Hematopoietic multipotent progenitor cell treated with erythropoietin and hydrocortisone succinate and interleukin-3 and kit ligand, for 17 days (in vitro differentiated cells): ENCODE results near the gene WDR86.

Experiments used
- DNase-seq: peaks from one replicate; pipeline ENCODE4 v3.0.0-alpha.2; 2015; ENCODE audit warnings: low spot score

Gene WDR86

GRCh38 chr7:151409667-151410404 lies at the start of gene WDR86:
Gene WDR86, minus strand, starts transcription at chr7:151410038. Its CDS starts 449 bp downstream, at chr7:151409589.
- DNase-seq, result no peak

GRCh38 chr7:151457534-151457933 lies 47.7 kb upstream of the WDR86 start:
- no peak for DNase-seq

- no peak for DNase-seq
Observed at GRCh38 chr7:151456782-151457181, 46.9 kb upstream of the WDR86 start.

- no peak for DNase-seq
Observed at GRCh38 chr7:151456276-151456675, 46.4 kb upstream of the WDR86 start.

- no peak for DNase-seq
Observed at GRCh38 chr7:151455690-151456089, 45.9 kb upstream of the WDR86 start.

DNA sequence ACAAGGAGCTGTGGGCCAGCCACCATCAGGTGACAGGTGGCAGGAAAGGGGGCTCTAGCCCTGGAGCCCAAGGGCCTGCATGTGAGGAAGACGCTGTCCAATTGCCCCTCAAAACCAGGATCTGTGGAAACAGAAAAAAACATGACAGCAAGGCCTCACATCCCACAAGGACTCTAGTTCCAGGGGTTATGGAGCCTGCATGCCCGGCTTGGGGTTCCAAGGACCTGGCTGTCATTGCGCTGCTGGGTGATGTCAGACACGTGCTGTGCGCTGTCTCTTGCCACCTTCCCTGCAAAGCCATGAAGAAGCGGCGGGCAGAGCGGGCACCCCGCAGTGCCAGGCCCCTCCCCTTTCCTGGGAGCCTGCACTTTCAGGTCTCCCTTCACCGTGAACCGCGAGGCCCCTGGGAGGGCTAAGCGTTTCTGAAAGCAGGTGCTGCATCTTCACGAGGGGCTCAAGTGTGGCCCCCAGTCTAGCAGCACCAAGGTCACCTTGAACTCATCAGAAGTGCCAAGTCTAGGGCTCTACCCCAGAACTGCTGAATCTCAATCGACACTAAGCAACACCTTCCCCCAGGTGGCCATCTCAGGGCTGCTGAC lies 45.2 kb upstream of the WDR86 start:
- no peak for DNase-seq

- no peak for DNase-seq
Observed at GRCh38 chr7:151454305-151454704, 44.5 kb upstream of the WDR86 start.

GRCh38 chr7:151453326-151453791 lies 43.5 kb upstream of the WDR86 start:
- no peak for DNase-seq

DNA sequence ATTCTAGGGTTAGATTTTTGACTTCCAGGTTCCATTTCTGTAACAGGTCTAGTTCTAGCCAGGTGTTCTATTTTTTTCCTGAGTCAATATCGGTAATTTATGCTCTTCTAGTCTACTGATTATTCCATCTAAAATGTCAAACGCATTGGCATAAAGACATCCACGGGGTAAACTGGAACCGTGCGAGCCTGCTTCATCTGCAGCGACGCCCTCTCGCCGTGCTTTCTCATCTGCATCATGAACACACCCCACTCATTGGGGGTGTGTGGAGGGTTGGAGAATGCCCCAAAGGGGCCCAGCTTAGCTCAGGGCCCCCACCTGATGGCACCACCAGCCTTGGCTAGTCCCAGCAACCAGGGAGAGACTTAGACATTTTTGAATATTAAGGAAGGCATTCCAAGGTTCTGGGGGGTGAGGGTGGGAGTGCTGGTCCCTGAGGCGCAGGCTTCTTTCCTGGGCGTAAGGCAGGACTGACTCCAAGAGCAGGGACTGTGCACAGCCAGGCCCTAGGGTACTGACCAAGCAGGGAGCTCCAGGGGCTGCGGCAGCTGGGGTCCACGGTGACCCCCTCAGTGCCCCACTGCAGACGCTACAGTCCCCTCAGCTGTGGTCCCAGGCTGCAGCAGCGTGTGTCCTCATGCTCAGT lies 43.0 kb upstream of the WDR86 start:
- no peak for DNase-seq

GRCh38 chr7:151451626-151452571 lies 42.1 kb upstream of the WDR86 start:
- DNase-seq, result no peak

- no peak for DNase-seq
Observed at GRCh38 chr7:151451156-151451555, 41.3 kb upstream of the WDR86 start.

GRCh38 chr7:151449990-151450389 lies 40.2 kb upstream of the WDR86 start:
- no peak for DNase-seq

DNA sequence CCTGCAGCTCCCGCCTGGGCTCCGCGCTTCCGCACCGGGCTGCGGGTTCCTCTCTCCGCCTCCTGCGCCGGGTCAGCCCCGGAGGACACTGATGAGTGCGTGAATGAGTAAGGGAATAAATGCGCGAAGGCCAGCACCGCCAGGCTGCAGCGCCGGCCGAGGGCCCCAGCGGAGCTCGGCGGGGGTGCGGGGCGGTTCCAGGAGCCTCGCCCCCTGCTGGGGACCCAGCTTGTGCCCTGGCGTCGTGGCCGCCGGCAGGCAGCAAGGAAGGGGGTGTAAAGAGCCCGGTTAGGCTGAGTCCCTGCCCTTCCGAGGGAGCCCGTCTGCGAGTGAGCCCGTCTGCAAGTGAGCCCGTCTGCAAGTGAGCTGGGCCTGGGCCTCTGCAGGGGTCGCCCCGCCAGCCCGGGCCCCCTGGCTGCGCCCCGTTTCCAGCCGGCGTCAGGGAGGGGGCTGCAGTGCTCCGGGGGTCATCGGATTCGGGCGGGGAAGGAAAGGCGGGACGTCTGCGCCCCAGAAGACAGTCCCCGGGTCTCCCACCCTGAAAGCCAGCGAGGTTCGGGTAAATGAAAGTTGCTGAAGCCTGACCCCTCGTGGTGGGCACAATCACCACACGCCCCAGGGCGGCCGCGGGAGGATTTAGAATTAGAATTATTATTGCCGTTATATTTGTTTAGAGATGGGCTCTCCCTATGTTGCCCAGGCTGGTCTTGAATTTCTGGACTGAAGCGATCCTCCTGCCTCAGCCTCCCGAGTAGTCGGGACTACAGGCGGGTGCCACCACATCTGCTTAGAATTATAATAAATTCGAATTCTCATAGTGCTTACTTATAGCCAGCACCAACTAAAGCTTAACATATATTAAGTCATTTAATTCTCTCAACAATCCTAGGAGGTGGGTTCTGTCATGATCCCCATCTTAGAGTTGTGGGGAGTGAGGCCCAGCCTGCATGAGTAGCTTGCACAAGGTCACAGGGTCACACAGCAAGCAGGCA lies 38.7 kb upstream of the WDR86 start:
- DNase-seq, result peak; percentile 31

DNA sequence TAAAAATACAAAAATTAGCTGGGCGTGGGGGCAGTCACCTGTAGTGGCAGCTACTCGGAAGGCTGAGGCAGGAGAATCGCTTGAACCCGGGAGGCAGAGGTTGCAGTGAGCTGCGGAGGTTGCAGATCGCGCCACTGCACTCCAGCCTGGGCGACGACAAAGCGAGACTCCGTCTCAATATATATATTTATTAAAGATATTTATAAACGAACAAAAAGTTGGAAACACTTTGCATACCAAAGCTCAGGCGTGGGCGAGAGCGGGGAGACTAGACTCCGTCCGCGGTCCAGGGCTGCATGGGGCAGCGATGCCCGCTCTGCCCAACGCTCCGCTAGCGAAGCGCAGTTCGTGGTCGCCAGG lies 38.0 kb upstream of the WDR86 start:
- DNase-seq, result no peak

GRCh38 chr7:151447312-151447711 lies 37.5 kb upstream of the WDR86 start:
- no peak for DNase-seq

DNA sequence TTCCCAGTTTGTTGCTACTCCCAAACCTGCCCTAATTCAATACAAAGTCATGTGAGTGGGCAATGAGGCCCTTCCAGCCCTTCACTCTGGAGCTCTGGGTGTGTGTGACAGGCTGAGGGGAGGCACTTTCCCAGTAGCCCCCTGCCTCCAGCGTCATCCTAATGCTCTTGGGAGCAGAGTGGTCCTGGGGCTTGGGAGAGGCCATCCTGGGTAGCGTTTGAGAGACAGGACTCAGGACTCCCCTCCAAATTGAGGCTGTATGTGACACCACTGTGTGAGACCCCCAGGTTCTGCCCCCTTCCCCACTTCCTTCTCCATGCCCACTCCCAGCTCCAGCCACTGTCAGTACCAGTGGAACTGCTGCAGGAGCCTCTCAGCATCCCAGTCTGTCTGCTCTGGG lies 36.6 kb upstream of the WDR86 start:
- DNase-seq, result no peak

GRCh38 chr7:151444632-151445031 lies 34.8 kb upstream of the WDR86 start:
- no peak for DNase-seq

DNA sequence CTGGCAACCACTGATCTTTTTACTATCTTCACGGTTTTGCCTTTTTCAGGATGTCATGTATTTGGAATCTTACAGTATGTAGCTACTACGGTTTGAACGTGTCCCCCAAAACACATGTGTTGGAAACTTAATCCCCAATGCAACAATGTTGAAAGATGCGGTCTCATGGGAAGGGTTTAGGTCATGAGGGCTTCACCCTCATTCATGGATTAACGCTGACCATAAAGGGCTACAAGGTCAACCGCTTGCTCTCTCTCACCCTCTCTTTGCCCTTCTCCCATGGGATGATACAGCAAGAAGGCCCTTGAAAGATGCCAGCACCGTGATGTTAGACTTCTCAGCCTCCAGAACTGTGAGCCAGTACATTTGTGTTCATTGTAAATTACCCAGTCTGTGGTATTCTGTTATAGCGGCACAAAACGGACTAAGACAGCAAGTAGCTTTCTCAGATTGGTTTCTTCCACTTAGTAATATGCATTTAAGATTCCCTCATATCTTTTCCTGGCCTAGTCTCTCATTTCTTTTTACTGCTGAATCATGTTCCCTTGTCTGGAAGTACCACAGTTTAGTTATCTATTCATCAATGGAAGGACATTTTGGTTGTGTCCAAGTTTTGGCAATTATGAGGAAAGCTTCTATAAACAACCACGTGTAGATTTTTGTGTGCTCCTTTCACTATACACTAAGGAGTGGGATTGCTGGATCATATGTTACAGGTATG lies 33.1 kb upstream of the WDR86 start:
- DNase-seq, result no peak

DNA sequence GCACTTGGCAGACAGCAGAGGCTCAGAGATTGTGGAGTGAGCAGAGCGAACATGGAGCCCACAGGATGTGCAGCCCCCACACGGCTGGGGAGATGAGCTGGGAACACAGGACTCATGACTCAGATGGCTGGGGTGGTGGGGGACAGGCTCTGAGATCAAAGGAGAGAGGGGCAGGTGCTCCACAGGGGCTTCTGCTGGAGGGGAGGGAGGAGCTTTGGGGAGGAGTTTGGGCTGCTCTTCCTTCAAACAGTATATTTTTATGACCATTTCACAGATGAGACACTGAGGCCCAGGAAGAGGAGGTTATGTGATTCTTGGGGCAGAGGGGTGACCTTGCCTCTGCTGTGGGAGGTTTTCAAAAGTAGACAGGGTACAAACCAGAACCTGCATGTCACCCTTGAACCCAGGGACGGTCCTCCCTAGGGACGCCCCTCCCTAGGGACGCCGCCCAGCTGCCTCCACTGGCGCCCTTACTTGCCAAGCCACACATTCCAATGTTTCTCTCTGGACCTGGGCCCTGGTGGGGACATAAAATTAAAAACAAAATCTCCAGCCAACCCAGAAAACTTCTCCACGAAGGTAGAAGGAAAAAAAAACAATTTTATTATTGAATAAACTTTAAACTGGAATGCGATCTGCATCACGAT lies 31.1 kb upstream of the WDR86 start:
- no peak for DNase-seq
